Peyer's patch (tissue), 4 donors: ENCODE measurements around the gene FARP1.

ENCODE experiments used
- CTCF ChIP-seq, 6 experiments: fragments of 450-650 bp in 4 of 6; fragments of 200-600 bp in 2 of 6; sonication (generic) in 1 of 6; IDR thresholded peaks; one replicate each; pipeline ENCODE4 v1.5.1; 2017 to 2019; ENCODE audit warnings: antibody characterized with exemption in 6 of 6, mild to moderate bottlenecking in 3 of 6, moderate library complexity in 1 of 6
- POLR2A ChIP-seq, 2 donors: fragments of 450-650 bp; IDR thresholded peaks; one replicate each; pipeline ENCODE4 v1.5.1; 2017; ENCODE audit warnings: antibody characterized with exemption in 2 of 2, mild to moderate bottlenecking in 2 of 2, moderate library complexity in 2 of 2

GRCh38 chr13:98295371-98295770 lies 152.5 kb downstream of the FARP1 start:
- TF ChIP-seq POLR2A (IDR thresholded peaks at IDR 0.05) (no peak), CTCF (IDR thresholded peaks at IDR 0.05) (no peak)
